Right lung (tissue), 5 donors: Measurements from ENCODE around the gene INO80. TPM values are rescaled to one million over a fixed set of nuclear protein-coding genes. Genes with fewer than 3 reads are reported as not detected.
A peak's percentile ranks its signal among the peaks of the same experiment; 100 is the strongest.

Experiments
- DNase-seq, 2 donors: peaks; one replicate each; pipeline ENCODE4 v3.0.0-alpha.2; 2013
- polyA plus RNA-seq, 5 donors: library from polyadenylated mRNA; unstranded; fragments of 120-200 nt; gene quantifications; one replicate each; pipeline versions ENCODE4 v1.2.1 to v1.2.3, GENCODE V29; 2013; ENCODE audit warnings: inconsistent platforms in 1 of 5, low replicate concordance in 1 of 5; ENCODE audit not compliant: insufficient read length in 5 of 5, insufficient read depth in 1 of 5

INO80 gene
- polyA plus RNA-seq, 5 donors: 21.0 to 28.8 (median 25.4) TPM

- no peak for DNase-seq
These were observed 67.2 kb downstream of the INO80 start for GRCh38 chr15:41048852-41049251.

- DNase-seq: no peak
These were observed 67.7 kb downstream of the INO80 start for GRCh38 chr15:41048397-41048796.

GRCh38 chr15:41047474-41047873 is 68.6 kb downstream of the INO80 start:
- DNase-seq: no peak

GRCh38 chr15:41043276-41043951 is 72.7 kb downstream of the INO80 start:
- DNase-seq: no peak

- no peak for DNase-seq
These were observed 73.2 kb downstream of the INO80 start for GRCh38 chr15:41042851-41043250.

GRCh38 chr15:41039121-41039520 is 77.0 kb downstream of the INO80 start:
- DNase-seq: no peak

GRCh38 chr15:41032079-41032328 is 84.1 kb downstream of the INO80 start:
- DNase-seq: no peak

GRCh38 chr15:41031232-41032078 is 84.6 kb downstream of the INO80 start:
- no peak for DNase-seq

GRCh38 chr15:41028853-41029252 is 87.2 kb downstream of the INO80 start:
- DNase-seq: no peak

GRCh38 chr15:41025393-41025792 is 90.7 kb downstream of the INO80 start:
- DNase-seq: no peak

GRCh38 chr15:41024885-41025284 is 91.2 kb downstream of the INO80 start:
- no peak for DNase-seq

- DNase-seq: peak in 1 of 2 donors; percentile 58
These were observed 91.9 kb downstream of the INO80 start for GRCh38 chr15:41024131-41024530.

- DNase-seq: peak; percentile 31 to 55
These were observed 93.5 kb downstream of the INO80 start for GRCh38 chr15:41022487-41023090.

- DNase-seq: no peak
These were observed 95.3 kb downstream of the INO80 start for GRCh38 chr15:41020829-41021228.

GRCh38 chr15:41020311-41020710 is 95.8 kb downstream of the INO80 start:
- no peak for DNase-seq

GRCh38 chr15:41019174-41019573 is 96.9 kb downstream of the INO80 start:
- DNase-seq: no peak

GRCh38 chr15:41018534-41018933 is 97.5 kb downstream of the INO80 start:
- peak; percentile 44 to 53 for DNase-seq

- DNase-seq: peak in 1 of 2 donors; percentile 40
These were observed 98.9 kb downstream of the INO80 start for GRCh38 chr15:41017066-41017735.

GRCh38 chr15:41013691-41014414 is 102.2 kb downstream of the INO80 start:
- peak; percentile 39 to 74 for DNase-seq

- peak; percentile 30 to 33 for DNase-seq
These were observed 104.8 kb downstream of the INO80 start for GRCh38 chr15:41011055-41011815.

- no peak for DNase-seq
These were observed 105.7 kb downstream of the INO80 start for GRCh38 chr15:41010345-41010744.
